GM12878 (cell line): Measurements from ENCODE around the gene PTPN14. TPM values are rescaled to one million over a fixed set of nuclear protein-coding genes. Genes with fewer than 3 reads are reported as not detected.

Source experiments
- ATAC-seq: fragments of 200-7000 bp; cut with Tn5 transposase; 3 replicates; pipeline ENCODE4 v1.9.1; 2020; ENCODE audit warnings: mild to moderate bottlenecking, moderate library complexity
- BruUV-seq: library from RNA; stranded (reverse); fragments of 400-500 nt; replicated peaks from 2 replicates; lab custom pipeline; 2021; lab: Mats Ljungman, UMichigan
- CTCF ChIA-PET: fragments of 300-600 bp; sonication (Branson Sonifier 250); formaldehyde crosslinking; extraction: SDS; loops from one replicate; lab custom pipeline; 2021; ENCODE audit warnings: inconsistent platforms; lab: Yijun Ruan, JAX
- POLR2A ChIA-PET: fragments of 350-600 bp; formaldehyde crosslinking; extraction: SDS; loops from one replicate; lab custom pipeline; 2021; ENCODE audit warnings: inconsistent platforms; lab: Charles Lee
- RAD21 ChIA-PET: fragments of 300-600 bp; sonication (Branson Sonifier 250); formaldehyde crosslinking; loops from one replicate; lab custom pipeline; 2023; ENCODE audit warnings: antibody characterized with exemption; ENCODE audit not compliant: unreplicated experiment; lab: Charles Lee
- SMC1A ChIA-PET: fragments of 300-600 bp; sonication (Branson Sonifier 250); formaldehyde crosslinking; loops from one replicate; lab custom pipeline; 2023; ENCODE audit not compliant: unreplicated experiment, uncharacterized antibody; lab: Charles Lee
- DNase-seq: peaks from one replicate; pipeline ENCODE4 v3.0.0-alpha.2; 2011; ENCODE audit warnings: low read depth, low spot score
- FAIRE-seq: peaks from 3 replicates; lab custom pipeline; 2011; peaks lifted over from hg19 to GRCh38; lab: Jason Lieb, UNC
- H2AFZ ChIP-seq: 2 replicates; pipeline ENCODE4 v1.6.0; 2011; ENCODE audit warnings: low read depth, low read length, control low read depth; ENCODE audit not compliant: control insufficient read depth
- H3K27ac ChIP-seq: 2 replicates; pipeline ENCODE4 v1.5.1; 2011; ENCODE audit warnings: control low read depth; ENCODE audit not compliant: control insufficient read depth, insufficient read depth
- H3K27me3 ChIP-seq, 2 experiments: replicated peaks in 1 of 2; 2 replicates each; pipeline versions ENCODE4 v1.6.0 to v1.6.1; 2011; ENCODE audit warnings: low read length in 1 of 2; ENCODE audit not compliant: control insufficient read depth in 2 of 2, insufficient read depth in 2 of 2
- H3K36me3 ChIP-seq, 2 experiments: 2 replicates each; pipeline ENCODE4 v1.5.1; 2011; ENCODE audit warnings: low read length in 1 of 2; ENCODE audit not compliant: control insufficient read depth in 2 of 2, insufficient read depth in 2 of 2
- H3K4me1 ChIP-seq: 2 replicates; pipeline ENCODE4 v1.6.1; 2011; ENCODE audit warnings: mild to moderate bottlenecking, low read length, moderate library complexity, mixed read lengths; ENCODE audit not compliant: control insufficient read depth, insufficient read depth
- H3K4me2 ChIP-seq: 2 replicates; pipeline ENCODE4 v1.6.0; 2011; ENCODE audit warnings: control low read depth; ENCODE audit not compliant: control insufficient read depth, insufficient read depth
- H3K4me3 ChIP-seq: fragments of 200-600 bp; sonication (generic); 2 replicates; pipeline ENCODE4 v1.5.1; 2016
- H3K79me2 ChIP-seq: 2 replicates; pipeline ENCODE4 v1.6.0; 2011; ENCODE audit warnings: low read length; ENCODE audit not compliant: control insufficient read depth, insufficient read depth
- H3K9ac ChIP-seq: 2 replicates; pipeline ENCODE4 v1.8.0; 2011; ENCODE audit warnings: low read length, control low read depth, mixed read lengths; ENCODE audit not compliant: control insufficient read depth, insufficient read depth
- H3K9me3 ChIP-seq: replicated peaks from 3 replicates; pipeline ENCODE4 v1.5.1; 2011; ENCODE audit warnings: mild to moderate bottlenecking, low read length; ENCODE audit not compliant: control insufficient read depth, insufficient read depth
- H4K20me1 ChIP-seq: 2 replicates; pipeline ENCODE4 v1.6.0; 2011; ENCODE audit not compliant: control insufficient read depth, insufficient read depth
- FOS ChIP-seq: IDR thresholded peaks from 3 replicates; pipeline ENCODE4 v1.6.1; 2011; ENCODE audit warnings: borderline replicate concordance; ENCODE audit not compliant: insufficient read length; ENCODE audit errors: extremely low read depth
- FOXM1 ChIP-seq: IDR thresholded peaks from 2 replicates; pipeline ENCODE4 v1.6.1; 2012; ENCODE audit warnings: low read depth, mild to moderate bottlenecking, inconsistent platforms, low read length, moderate library complexity
- HDAC6 ChIP-seq: fragments of 200-600 bp; sonication (generic); IDR thresholded peaks from one replicate; pipeline ENCODE4 v1.8.0; 2017; ENCODE audit warnings: antibody characterized with exemption; ENCODE audit not compliant: unreplicated experiment
- JUNB ChIP-seq: IDR thresholded peaks from 2 replicates; pipeline ENCODE4 v1.6.1; 2016; ENCODE audit warnings: antibody characterized with exemption, mild to moderate bottlenecking
- NR2C2 ChIP-seq: IDR thresholded peaks from 2 replicates; pipeline ENCODE4 v1.6.1; 2011; ENCODE audit warnings: borderline replicate concordance, low read depth; ENCODE audit not compliant: control insufficient read depth, insufficient read length
- POLR2AphosphoS2 ChIP-seq: IDR thresholded peaks from 2 replicates; pipeline ENCODE4 v1.6.1; 2011; ENCODE audit warnings: low read depth, mild to moderate bottlenecking, low read length, improper control_type of control experiment, moderate library complexity
- PRDM15 ChIP-seq: fragments of 450-650 bp; formaldehyde crosslinking; IDR thresholded peaks from 2 replicates; pipeline ENCODE4 v1.4.0; 2020; ENCODE audit warnings: mild to moderate bottlenecking, moderate library complexity
- RELB ChIP-seq: fragments of 450-650 bp; IDR thresholded peaks from 2 replicates; pipeline ENCODE4 v1.6.1; 2017; ENCODE audit warnings: low read depth, mild to moderate bottlenecking, moderate library complexity
- SIX5 ChIP-seq: IDR thresholded peaks from 2 replicates; pipeline ENCODE4 v1.6.1; 2011; ENCODE audit warnings: mild to moderate bottlenecking, low read depth, low read length, moderate library complexity; ENCODE audit not compliant: severe bottlenecking
- WGBS: methylation state at CpG from one replicate; pipeline ENCODE4 v1.1.6; 2016; ENCODE audit warnings: low lambda C conversion rate; ENCODE audit not compliant: insufficient replicate concordance, insufficient coverage; ENCODE audit errors: missing lambda C conversion rate; 5-methylcytosine and 5-hydroxymethylcytosine counted together
- in situ Hi-C: fragments of 300-500 bp; cut with MboI; formaldehyde crosslinking; loops from 9 replicates; pipeline ENCODE4 v1.14.3; 2018; ENCODE audit warnings: mixed read lengths
- intact Hi-C: fragments of 100-400 bp; cut with micrococcal nuclease; formaldehyde crosslinking; loops from one replicate; pipeline ENCODE4 v1.14.2; 2022; ENCODE audit not compliant: unreplicated experiment
- polyA plus RNA-seq, 11 experiments: library from polyadenylated mRNA; depleted of rRNA in 4 of 11; unstranded in 6 of 11; stranded (reverse) in 5 of 11; fragments of >200 nt; fragmentation: Nextera tagmentation in 4 of 11; fragmentation: Illumina TruSeq in 1 of 11; extraction: Ambion mirVana in 4 of 11; extraction: Trizol in 1 of 11; gene quantifications; 1 replicate in 1 of 11; 2 replicates in 10 of 11; pipeline versions ENCODE4 v1.2.1 to v1.2.3, GENCODE V29; 2011 to 2016; ENCODE audit warnings: inconsistent platforms in 2 of 11, missing spikeins in 2 of 11, low read depth in 1 of 11
- total RNA-seq, 4 experiments: library from RNA; depleted of rRNA in 3 of 4; stranded (reverse); fragments of >200 nt in 3 of 4; fragmentation: Illumina TruSeq in 1 of 4; extraction: Trizol in 1 of 4; gene quantifications; 2 replicates each; pipeline versions ENCODE4 v1.2.1 to v1.2.3, GENCODE V29; 2013 to 2021
- TF ChIP-seq, protein P1 (sequence below): fragments of 450-650 bp; IDR thresholded peaks from 2 replicates; pipeline ENCODE4 v1.6.1; 2017; ENCODE audit warnings: mild to moderate bottlenecking
- TF ChIP-seq, protein P2 (sequence below): fragments of 450-650 bp; IDR thresholded peaks from 2 replicates; pipeline ENCODE4 v1.6.1; 2018; ENCODE audit warnings: mild to moderate bottlenecking, low read depth, moderate library complexity; ENCODE audit not compliant: partially characterized antibody

Gene PTPN14
- total and polyA plus RNA-seq, 10 of the 15 experiments (the other 5 are each of a cell fraction or from before 2014, with no cell fraction given): 0.05 to 5.1 (median 0.44) TPM

DNA sequence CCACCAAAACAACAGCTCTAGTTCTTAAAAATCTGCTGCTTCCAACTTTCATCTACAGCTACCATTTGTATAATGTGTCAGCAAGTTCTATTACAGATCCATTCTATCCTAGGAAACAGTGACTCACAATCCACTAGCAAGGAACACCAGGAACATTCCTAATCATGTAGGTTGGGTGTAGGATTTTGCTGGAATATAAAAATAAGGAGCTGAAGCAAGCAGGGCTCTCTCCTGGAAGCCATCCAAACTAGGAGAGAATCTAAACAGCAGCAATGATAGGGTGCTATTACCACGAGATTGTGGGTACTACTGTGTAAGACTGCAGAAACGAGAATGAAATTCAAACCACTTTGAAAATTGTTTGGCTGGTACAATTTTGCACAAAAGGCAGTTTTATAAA lies 135.0 kb downstream of the PTPN14 start:
- DNase-seq: no peak
- Histone ChIP-seq H3K27me3 (no peaks in the 10 kb centered on the region), H3K9ac (no peak overlapping the region), H3K79me2 (no peaks in the 10 kb centered on the region), H3K9me3 (no peaks in the 10 kb centered on the region), H3K27ac (no peak overlapping the region), H3K4me3 (no peak overlapping the region), H3K4me1 (no peaks in the 10 kb centered on the region), H3K4me2 (no peak overlapping the region), H3K36me3 (no peaks in the 10 kb centered on the region), H2AFZ (no peak overlapping the region), H4K20me1 (no peaks in the 10 kb centered on the region)
- ChIA-PET SMC1A (interaction anchor here (0.7 to 5.0 kb wide), 8 partner anchors 8 to 165 kb away, joined by 3 to 35 read pairs (median 4); no protein-coding TSS in a partner anchor), RAD21 (interaction anchor here (0.7 to 1.6 kb wide), 5 partner anchors 11 to 135 kb away, joined by 3 to 10 read pairs (median 5); partner anchors contain the start of gene PTPN14), CTCF (interaction anchor here (0.7 to 1.1 kb wide), 3 partner anchors 9 to 85 kb away, joined by 3 to 6 read pairs (median 3); no protein-coding TSS in a partner anchor), POLR2A (interaction anchor here (0.8 to 2.7 kb wide), 3 partner anchors 12 to 47 kb away, joined by 3 to 9 read pairs (median 3); no protein-coding TSS in a partner anchor)
- no peak for ATAC-seq
- FAIRE-seq: no peak
- intact Hi-C loops: no loop called here
- no TSS peak for BruUV-seq
- WGBS: 0% methylated on average over 2 of the region's 2 CpGs
- in situ Hi-C loops: no loop called here
- TF ChIP-seq JUNB (no peak), NR2C2 (no peak), SIX5 (no peak), RELB (no peak), FOS (no peak), PRDM15 (CRISPR knock-in tag) (no peak), POLR2AphosphoS2 (no peak), FOXM1 (no peak), HDAC6 (no peak)
- TF ChIP-seq, protein P1, sequence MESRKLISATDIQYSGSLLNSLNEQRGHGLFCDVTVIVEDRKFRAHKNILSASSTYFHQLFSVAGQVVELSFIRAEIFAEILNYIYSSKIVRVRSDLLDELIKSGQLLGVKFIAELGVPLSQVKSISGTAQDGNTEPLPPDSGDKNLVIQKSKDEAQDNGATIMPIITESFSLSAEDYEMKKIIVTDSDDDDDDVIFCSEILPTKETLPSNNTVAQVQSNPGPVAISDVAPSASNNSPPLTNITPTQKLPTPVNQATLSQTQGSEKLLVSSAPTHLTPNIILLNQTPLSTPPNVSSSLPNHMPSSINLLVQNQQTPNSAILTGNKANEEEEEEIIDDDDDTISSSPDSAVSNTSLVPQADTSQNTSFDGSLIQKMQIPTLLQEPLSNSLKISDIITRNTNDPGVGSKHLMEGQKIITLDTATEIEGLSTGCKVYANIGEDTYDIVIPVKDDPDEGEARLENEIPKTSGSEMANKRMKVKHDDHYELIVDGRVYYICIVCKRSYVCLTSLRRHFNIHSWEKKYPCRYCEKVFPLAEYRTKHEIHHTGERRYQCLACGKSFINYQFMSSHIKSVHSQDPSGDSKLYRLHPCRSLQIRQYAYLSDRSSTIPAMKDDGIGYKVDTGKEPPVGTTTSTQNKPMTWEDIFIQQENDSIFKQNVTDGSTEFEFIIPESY: no peak
- TF ChIP-seq, protein P2, sequence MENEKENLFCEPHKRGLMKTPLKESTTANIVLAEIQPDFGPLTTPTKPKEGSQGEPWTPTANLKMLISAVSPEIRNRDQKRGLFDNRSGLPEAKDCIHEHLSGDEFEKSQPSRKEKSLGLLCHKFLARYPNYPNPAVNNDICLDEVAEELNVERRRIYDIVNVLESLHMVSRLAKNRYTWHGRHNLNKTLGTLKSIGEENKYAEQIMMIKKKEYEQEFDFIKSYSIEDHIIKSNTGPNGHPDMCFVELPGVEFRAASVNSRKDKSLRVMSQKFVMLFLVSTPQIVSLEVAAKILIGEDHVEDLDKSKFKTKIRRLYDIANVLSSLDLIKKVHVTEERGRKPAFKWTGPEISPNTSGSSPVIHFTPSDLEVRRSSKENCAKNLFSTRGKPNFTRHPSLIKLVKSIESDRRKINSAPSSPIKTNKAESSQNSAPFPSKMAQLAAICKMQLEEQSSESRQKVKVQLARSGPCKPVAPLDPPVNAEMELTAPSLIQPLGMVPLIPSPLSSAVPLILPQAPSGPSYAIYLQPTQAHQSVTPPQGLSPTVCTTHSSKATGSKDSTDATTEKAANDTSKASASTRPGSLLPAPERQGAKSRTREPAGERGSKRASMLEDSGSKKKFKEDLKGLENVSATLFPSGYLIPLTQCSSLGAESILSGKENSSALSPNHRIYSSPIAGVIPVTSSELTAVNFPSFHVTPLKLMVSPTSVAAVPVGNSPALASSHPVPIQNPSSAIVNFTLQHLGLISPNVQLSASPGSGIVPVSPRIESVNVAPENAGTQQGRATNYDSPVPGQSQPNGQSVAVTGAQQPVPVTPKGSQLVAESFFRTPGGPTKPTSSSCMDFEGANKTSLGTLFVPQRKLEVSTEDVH: no peak
